Gastroesophageal sphincter (tissue), 4 donors: Measurements from ENCODE around the gene SMAD9. TPM values are rescaled to one million over a fixed set of nuclear protein-coding genes. Genes with fewer than 3 reads are reported as not detected.

Source experiments
- ATAC-seq: fragments of 150-250 bp; one replicate; pipeline ENCODE4 v1.9.1; 2016; ENCODE audit warnings: mild to moderate bottlenecking, moderate library complexity
- H3K27ac ChIP-seq, 4 donors: fragments of 200-600 bp; sonication (generic) in 3 of 4; 1 replicate in 3 of 4; 2 replicates in 1 of 4; pipeline ENCODE4 v1.5.1; 2016 to 2019
- H3K27me3 ChIP-seq: fragments of 200-600 bp; sonication (generic); one replicate; pipeline ENCODE4 v1.5.1; 2019
- H3K36me3 ChIP-seq, 2 donors: fragments of 200-600 bp; sonication (generic); one replicate each; pipeline ENCODE4 v1.5.1; 2019; ENCODE audit warnings: control low read depth in 1 of 2
- H3K4me1 ChIP-seq, 3 donors: fragments of 200-600 bp; sonication (generic); 1 replicate in 2 of 3; 2 replicates in 1 of 3; pipeline ENCODE4 v1.5.1; 2016 to 2019; ENCODE audit warnings: control low read depth in 2 of 3
- H3K4me3 ChIP-seq, 2 donors: fragments of 200-600 bp; sonication (generic); one replicate each; pipeline ENCODE4 v1.5.1; 2019; ENCODE audit warnings: mild to moderate bottlenecking in 1 of 2, moderate library complexity in 1 of 2
- H3K9me3 ChIP-seq, 3 donors: fragments of 200-600 bp; sonication (generic); one replicate each; pipeline ENCODE4 v1.5.1; 2017 to 2019; ENCODE audit warnings: control low read depth in 2 of 3
- EP300 ChIP-seq: sonication (generic); formaldehyde crosslinking; IDR thresholded peaks from one replicate; pipeline ENCODE4 v1.6.1; 2017; ENCODE audit warnings: antibody characterized with exemption, mild to moderate bottlenecking
- POLR2A ChIP-seq, 2 donors: fragments of 450-650 bp; IDR thresholded peaks; one replicate each; pipeline ENCODE4 v1.6.1; 2017; ENCODE audit warnings: antibody characterized with exemption in 2 of 2, mild to moderate bottlenecking in 2 of 2, moderate library complexity in 1 of 2
- POLR2AphosphoS5 ChIP-seq: sonication (generic); formaldehyde crosslinking; IDR thresholded peaks from one replicate; pipeline ENCODE4 v1.6.1; 2017; ENCODE audit warnings: antibody characterized with exemption
- WGBS, 2 donors: methylation state at CpG; one replicate each; pipeline ENCODE4 v1.1.5; 2018; ENCODE audit warnings: low coverage in 1 of 2; 5-methylcytosine and 5-hydroxymethylcytosine counted together
- total RNA-seq, 4 donors: library from RNA; depleted of rRNA; stranded (reverse); fragments of >200 nt; gene quantifications; one replicate each; pipeline ENCODE4 v1.1.0, GENCODE V29; 2016
- TF ChIP-seq, protein P1 (sequence below), 4 experiments: fragments of 200-600 bp in 2 of 4; fragments of 450-650 bp in 2 of 4; sonication (generic) in 1 of 4; IDR thresholded peaks; one replicate each; pipeline ENCODE4 v1.5.1; 2017 to 2019; ENCODE audit warnings: antibody characterized with exemption in 4 of 4, mild to moderate bottlenecking in 2 of 4, moderate library complexity in 2 of 4

Gene SMAD9
- total RNA-seq, 4 donors from 2014 or later, result 47.3 to 93.7 (median 59.7) TPM

DNA sequence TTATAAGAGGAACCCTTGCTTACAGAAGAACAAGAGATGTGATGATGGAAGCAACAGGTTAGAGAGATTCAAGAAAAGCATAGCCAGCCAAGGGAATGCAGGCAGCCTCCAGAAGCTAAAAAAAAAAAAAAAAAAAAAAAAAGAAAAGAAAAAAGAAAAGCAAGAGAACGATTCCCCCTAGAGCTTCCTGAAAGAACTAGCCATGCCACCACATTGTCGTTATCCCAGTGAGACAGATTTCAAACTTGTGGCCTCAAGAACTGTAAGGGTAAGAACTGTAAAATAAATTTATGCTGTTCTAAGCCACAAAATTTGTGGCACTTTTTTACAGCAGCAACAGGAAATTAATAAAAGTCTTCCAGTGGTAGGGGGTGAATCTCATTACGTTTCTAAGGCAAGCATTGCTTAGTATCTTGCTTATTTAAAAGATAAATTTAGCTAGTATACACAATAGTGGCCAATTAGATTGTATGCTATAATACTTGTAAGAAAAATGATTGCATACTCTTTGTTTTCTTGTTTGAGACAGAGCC is 79.3 kb downstream of the SMAD9 start:
- no peaks in the 10 kb centered on the region for H3K27me3 ChIP-seq
- no peak overlapping the region for H3K27ac ChIP-seq
- no peak for TF ChIP-seq EP300
- 44 to 59% methylated on average over 1 to 3 of the region's 3 CpGs for WGBS, 2 donors
- no peaks in the 10 kb centered on the region for H3K9me3 ChIP-seq
- no peak overlapping the region for H3K4me3 ChIP-seq
- H3K36me3 ChIP-seq, result peaks cover 0 to 6% of the 10 kb centered on the region in 2 donors
- ATAC-seq, result no peak
- no peaks in the 10 kb centered on the region for H3K4me1 ChIP-seq

DNA sequence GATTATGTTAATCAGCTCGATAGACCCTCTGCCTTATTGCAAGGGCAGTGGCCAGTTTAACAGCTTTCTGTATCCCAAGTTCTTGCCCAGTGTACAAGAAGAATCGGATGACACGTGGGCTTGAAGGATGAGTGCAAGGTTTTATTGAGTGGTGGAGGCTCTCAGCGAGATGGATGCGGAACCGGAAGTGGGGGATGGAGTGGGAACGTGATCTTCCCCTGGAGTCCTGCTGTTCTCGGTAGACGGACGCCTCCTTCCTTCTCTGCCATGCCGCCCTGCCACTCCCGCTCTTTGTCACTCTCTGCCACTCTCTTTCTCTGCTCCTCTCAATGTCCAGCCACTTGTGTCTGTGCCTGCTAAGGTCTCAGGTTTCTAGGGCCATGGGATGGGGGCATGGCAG is 80.1 kb downstream of the SMAD9 start:
- ATAC-seq, result no peak
- Histone ChIP-seq H3K4me3 (no peak overlapping the region), H3K9me3 (no peaks in the 10 kb centered on the region), H3K4me1 (no peaks in the 10 kb centered on the region), H3K36me3 (peaks cover 0 to 6% of the 10 kb centered on the region in 2 donors), H3K27ac (no peak overlapping the region), H3K27me3 (no peaks in the 10 kb centered on the region)
- no peak for TF ChIP-seq POLR2AphosphoS5
- no peak for TF ChIP-seq POLR2A (IDR thresholded peaks at IDR 0.05)
- TF ChIP-seq, protein P1, sequence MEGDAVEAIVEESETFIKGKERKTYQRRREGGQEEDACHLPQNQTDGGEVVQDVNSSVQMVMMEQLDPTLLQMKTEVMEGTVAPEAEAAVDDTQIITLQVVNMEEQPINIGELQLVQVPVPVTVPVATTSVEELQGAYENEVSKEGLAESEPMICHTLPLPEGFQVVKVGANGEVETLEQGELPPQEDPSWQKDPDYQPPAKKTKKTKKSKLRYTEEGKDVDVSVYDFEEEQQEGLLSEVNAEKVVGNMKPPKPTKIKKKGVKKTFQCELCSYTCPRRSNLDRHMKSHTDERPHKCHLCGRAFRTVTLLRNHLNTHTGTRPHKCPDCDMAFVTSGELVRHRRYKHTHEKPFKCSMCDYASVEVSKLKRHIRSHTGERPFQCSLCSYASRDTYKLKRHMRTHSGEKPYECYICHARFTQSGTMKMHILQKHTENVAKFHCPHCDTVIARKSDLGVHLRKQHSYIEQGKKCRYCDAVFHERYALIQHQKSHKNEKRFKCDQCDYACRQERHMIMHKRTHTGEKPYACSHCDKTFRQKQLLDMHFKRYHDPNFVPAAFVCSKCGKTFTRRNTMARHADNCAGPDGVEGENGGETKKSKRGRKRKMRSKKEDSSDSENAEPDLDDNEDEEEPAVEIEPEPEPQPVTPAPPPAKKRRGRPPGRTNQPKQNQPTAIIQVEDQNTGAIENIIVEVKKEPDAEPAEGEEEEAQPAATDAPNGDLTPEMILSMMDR (IDR thresholded peaks at IDR 0.05), result no peak
- TF ChIP-seq EP300, result no peak
- WGBS, 2 donors, result 85 to 87% methylated on average over 4 to 10 of the region's 12 CpGs

DNA sequence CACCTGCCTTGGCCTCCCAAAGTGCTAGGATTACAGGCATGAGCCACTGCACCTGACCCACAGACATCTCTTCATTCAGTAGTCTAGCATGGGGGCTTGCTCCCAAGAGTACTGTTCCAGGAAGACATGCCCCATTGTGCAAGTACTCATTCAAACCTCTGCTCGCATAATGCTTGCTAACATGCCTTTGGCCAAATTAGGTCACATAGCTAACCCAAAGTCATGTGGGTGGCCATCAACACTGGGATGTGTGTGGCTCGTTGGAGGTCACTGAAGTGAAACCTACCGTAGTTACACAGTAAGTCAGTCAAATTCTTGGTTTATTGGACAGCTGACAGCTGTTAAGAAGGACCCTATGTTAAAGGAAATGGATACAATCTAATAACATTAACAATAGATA is 80.8 kb downstream of the SMAD9 start:
- WGBS, 2 donors, result 81 to 85% methylated on average over 2 to 3 of the region's 3 CpGs
- no peak for ATAC-seq
- Histone ChIP-seq H3K4me1 (no peaks in the 10 kb centered on the region), H3K36me3 (peaks cover 0 to 6% of the 10 kb centered on the region in 2 donors), H3K27ac (no peak overlapping the region), H3K9me3 (no peaks in the 10 kb centered on the region), H3K4me3 (no peak overlapping the region), H3K27me3 (no peaks in the 10 kb centered on the region)
- TF ChIP-seq POLR2A (IDR thresholded peaks at IDR 0.05), result no peak
- TF ChIP-seq EP300, result no peak

DNA sequence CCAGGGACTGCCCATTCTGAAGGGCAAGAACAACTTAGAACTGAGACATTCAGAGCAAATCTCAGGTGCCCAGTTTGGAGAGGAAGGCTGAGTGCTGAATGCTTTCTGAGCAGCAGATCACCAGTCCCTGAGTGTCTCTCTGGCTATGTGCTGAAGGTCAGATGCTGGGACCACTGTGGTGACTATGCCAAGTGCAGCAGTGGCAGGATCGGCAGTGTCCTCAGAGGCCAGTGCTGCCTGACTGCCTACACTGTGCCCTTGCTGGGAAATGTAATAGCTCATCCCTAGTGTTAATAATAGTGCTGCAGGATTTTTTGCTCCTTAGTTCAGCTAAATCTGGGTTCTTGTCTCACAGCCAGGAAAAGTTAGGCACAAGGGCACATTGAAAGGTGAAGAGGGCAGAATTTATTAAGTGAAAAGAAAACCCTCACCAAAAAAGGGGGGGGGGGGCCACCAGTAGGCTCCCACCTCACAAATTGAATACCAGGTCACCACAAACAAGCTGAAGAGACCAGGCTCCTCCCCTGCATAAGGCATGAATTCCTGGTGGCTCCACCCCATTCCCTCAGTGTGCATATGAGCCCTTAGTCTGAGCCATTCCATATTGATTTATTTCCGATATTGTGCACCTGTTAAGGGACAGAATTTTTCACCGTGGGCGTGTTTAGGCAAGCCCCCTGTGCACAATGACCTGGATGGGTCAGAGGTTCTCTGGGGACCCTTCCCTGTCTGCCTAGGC is 82.5 kb downstream of the SMAD9 start:
- WGBS, 2 donors, result 62 to 80% methylated on average over 2 to 4 of the region's 4 CpGs
- H3K4me1 ChIP-seq, result no peaks in the 10 kb centered on the region
- H3K36me3 ChIP-seq, result no peaks in the 10 kb centered on the region
- no peak overlapping the region for H3K27ac ChIP-seq
- no peak overlapping the region for H3K4me3 ChIP-seq
- no peaks in the 10 kb centered on the region for H3K9me3 ChIP-seq
- no peak for ATAC-seq
- H3K27me3 ChIP-seq, result no peaks in the 10 kb centered on the region
- no peak for TF ChIP-seq POLR2AphosphoS5
- no peak for TF ChIP-seq EP300
- TF ChIP-seq POLR2A (IDR thresholded peaks at IDR 0.05), result no peak
- TF ChIP-seq, protein P1 (IDR thresholded peaks at IDR 0.05), result no peak

DNA sequence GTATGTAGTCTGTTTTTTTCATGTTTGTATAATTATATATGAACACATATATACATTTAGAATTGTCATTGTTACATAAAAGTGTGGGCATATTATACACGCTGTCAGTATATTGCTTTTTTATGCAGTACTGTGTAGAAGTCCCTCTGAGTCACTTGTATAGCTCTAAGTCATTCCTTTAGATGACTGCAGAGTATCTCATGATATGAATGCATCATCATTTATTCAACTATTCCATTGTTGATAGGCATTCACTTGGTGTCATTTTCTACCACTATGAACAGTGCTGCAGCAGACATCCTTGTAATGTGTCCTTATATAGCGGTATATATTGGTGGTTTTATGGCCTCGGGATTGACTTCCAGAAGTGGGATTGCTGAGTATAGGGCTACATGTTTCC is 85.7 kb downstream of the SMAD9 start:
- H3K9me3 ChIP-seq, result no peaks in the 10 kb centered on the region
- no peak overlapping the region for H3K27ac ChIP-seq
- TF ChIP-seq POLR2A (IDR thresholded peaks at IDR 0.05) (no peak), EP300 (no peak), POLR2AphosphoS5 (no peak)
- TF ChIP-seq, protein P1 (IDR thresholded peaks at IDR 0.05), result no peak
- WGBS, 2 donors, result 88 to 100% methylated on average over 3 of the region's 3 CpGs
- no peak for ATAC-seq
- no peaks in the 10 kb centered on the region for H3K4me1 ChIP-seq
- H3K4me3 ChIP-seq, result no peak overlapping the region
- H3K27me3 ChIP-seq, result no peaks in the 10 kb centered on the region
- peaks cover 0 to 19% of the 10 kb centered on the region in 2 donors for H3K36me3 ChIP-seq

DNA sequence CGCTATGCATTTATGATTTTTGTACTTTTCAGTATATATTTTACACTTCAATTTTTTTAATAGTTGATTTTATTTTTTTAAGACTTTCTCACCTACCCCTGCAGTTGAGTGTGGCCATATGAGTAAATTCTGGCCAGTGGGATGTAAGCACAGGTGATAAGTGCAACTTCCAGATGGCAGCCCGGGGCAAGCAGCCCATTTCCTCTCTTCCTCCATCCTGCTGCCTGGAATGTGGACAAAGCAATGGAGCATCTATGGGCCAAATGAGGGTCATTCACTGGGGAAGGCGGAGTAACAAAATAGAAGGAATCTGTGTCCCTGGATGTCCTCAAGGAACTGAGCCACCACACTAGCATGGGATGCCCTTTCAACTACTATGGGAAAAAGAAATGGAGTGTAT is 88.7 kb downstream of the SMAD9 start:
- peaks cover 0 to 43% of the 10 kb centered on the region in 2 donors for H3K36me3 ChIP-seq
- no peak for ATAC-seq
- H3K4me1 ChIP-seq, result no peaks in the 10 kb centered on the region
- no peak for TF ChIP-seq POLR2AphosphoS5
- TF ChIP-seq POLR2A (IDR thresholded peaks at IDR 0.05), result no peak
- TF ChIP-seq, protein P1 (IDR thresholded peaks at IDR 0.05), result no peak
- no peak for TF ChIP-seq EP300
- H3K27ac ChIP-seq, result no peak overlapping the region
- no peak overlapping the region for H3K4me3 ChIP-seq
- H3K27me3 ChIP-seq, result no peaks in the 10 kb centered on the region
- H3K9me3 ChIP-seq, result no peaks in the 10 kb centered on the region
- 90 to 93% methylated on average over 2 to 3 of the region's 3 CpGs for WGBS, 2 donors
